HCT116 (cell line): ENCODE data around the gene TENM3. TPM values are rescaled to one million over a fixed set of nuclear protein-coding genes. Genes with fewer than 3 reads are reported as not detected.

Experiments used
- ATAC-seq: fragments of 200-7000 bp; cut with Tn5 transposase; 2 replicates; pipeline ENCODE4 v1.9.1; 2020; ENCODE audit warnings: mild to moderate bottlenecking, moderate library complexity
- BruUV-seq: library from RNA; stranded (reverse); fragments of 400-500 nt; replicated peaks from 2 replicates; lab custom pipeline; 2021; lab: Mats Ljungman, UMichigan
- CTCF ChIA-PET: fragments of 300-600 bp; sonication (Branson Sonifier 250); formaldehyde crosslinking; loops from one replicate; lab custom pipeline; 2021; ENCODE audit warnings: antibody characterized with exemption; lab: Charles Lee
- POLR2A ChIA-PET: fragments of 300-600, 350-600 bp; sonication (Branson Sonifier 250); formaldehyde crosslinking; loops from one replicate; lab custom pipeline; 2021; ENCODE audit warnings: antibody characterized with exemption; lab: Charles Lee
- RAD21 ChIA-PET, 2 experiments: fragments of 300-600 bp; sonication (Branson Sonifier 250); formaldehyde crosslinking; loops; one replicate each; lab custom pipeline; 2023; ENCODE audit warnings: low total read pairs in 2 of 2; ENCODE audit not compliant: uncharacterized antibody in 2 of 2, unreplicated experiment in 2 of 2, low non-redundant PET in 1 of 2; lab: Charles Lee
- DNase-seq: peaks from one replicate; pipeline ENCODE4 v3.0.0-alpha.2; 2010; ENCODE audit warnings: low read depth, low spot score
- H2AFZ ChIP-seq: fragments of 200-600 bp; shearing (Covaris generic), sonication (generic); 2 replicates; pipeline ENCODE4 v1.6.1; 2017; ENCODE audit warnings: low read depth, mixed run types, mixed read lengths, antibody characterized with exemption, low read length; ENCODE audit not compliant: poor library complexity, severe bottlenecking
- H3K27ac ChIP-seq: 2 replicates; pipeline ENCODE4 v1.5.1; 2012; ENCODE audit warnings: low read depth, low read length
- H3K27me3 ChIP-seq: fragments of 200-600 bp; sonication (generic); 2 replicates; pipeline ENCODE4 v1.6.1; 2016; ENCODE audit warnings: mixed run types, low read length, mixed read lengths; ENCODE audit not compliant: insufficient read depth
- H3K36me3 ChIP-seq, 2 experiments: fragments of 200-500 bp in 1 of 2; fragments of 200-600 bp in 1 of 2; sonication (Bioruptor generic) in 1 of 2; sonication (generic) in 1 of 2; 2 replicates each; pipeline versions ENCODE4 v1.5.1 to v1.6.1; 2014 to 2016; ENCODE audit warnings: low read length in 2 of 2, inconsistent platforms in 1 of 2, mixed read lengths in 1 of 2, mixed run types in 1 of 2; ENCODE audit not compliant: insufficient read depth in 2 of 2, control insufficient read depth in 1 of 2
- H3K4me1 ChIP-seq, 2 experiments: fragments of 200-600 bp in 1 of 2; sonication (generic) in 1 of 2; 2 replicates each; pipeline versions ENCODE4 v1.5.1 to v1.6.1; 2012 to 2017; ENCODE audit warnings: low read length in 2 of 2, inconsistent platforms in 1 of 2, mild to moderate bottlenecking in 1 of 2, mixed read lengths in 1 of 2, mixed run types in 1 of 2, moderate library complexity in 1 of 2; ENCODE audit not compliant: insufficient read depth in 2 of 2, control insufficient read depth in 1 of 2
- H3K4me2 ChIP-seq: fragments of 200-600 bp; sonication (generic); 2 replicates; pipeline ENCODE4 v1.6.1; 2017; ENCODE audit warnings: mixed run types, low read length, mixed read lengths
- H3K4me3 ChIP-seq, 2 experiments: fragments of 200-600 bp in 1 of 2; sonication (generic) in 1 of 2; replicated peaks in 1 of 2; 2 replicates each; pipeline ENCODE4 v1.5.1; 2011 to 2016; ENCODE audit warnings: low read length in 2 of 2, control low read depth in 1 of 2, low read depth in 1 of 2, mild to moderate bottlenecking in 1 of 2, mixed read lengths in 1 of 2, mixed run types in 1 of 2
- H3K79me2 ChIP-seq: fragments of 200-600 bp; sonication (generic); 2 replicates; pipeline ENCODE4 v1.6.1; 2017; ENCODE audit warnings: mild to moderate bottlenecking, mixed run types, low read length, moderate library complexity, mixed read lengths; ENCODE audit not compliant: insufficient read depth
- H3K9ac ChIP-seq: fragments of 200-600 bp; sonication (generic); 2 replicates; pipeline ENCODE4 v1.6.1; 2016; ENCODE audit warnings: low read length, mixed read lengths
- H3K9me2 ChIP-seq: fragments of 200-600 bp; sonication (generic), shearing (Covaris generic); 2 replicates; pipeline ENCODE4 v1.6.1; 2017; ENCODE audit warnings: mixed run types, mild to moderate bottlenecking, moderate library complexity; ENCODE audit not compliant: insufficient read depth
- H3K9me3 ChIP-seq, 2 experiments: fragments of 200-500 bp in 1 of 2; fragments of 200-600 bp in 1 of 2; sonication (Bioruptor generic) in 1 of 2; sonication (generic) in 1 of 2; 2 replicates each; pipeline ENCODE4 v1.6.1; 2014 to 2017; ENCODE audit warnings: low read length in 2 of 2, mixed read lengths in 2 of 2, inconsistent platforms in 1 of 2, low read depth in 1 of 2, mild to moderate bottlenecking in 1 of 2, mixed run types in 1 of 2, moderate library complexity in 1 of 2; ENCODE audit not compliant: control insufficient read depth in 1 of 2, insufficient read depth in 1 of 2
- H4K20me1 ChIP-seq: fragments of 200-600 bp; sonication (generic), shearing (Covaris generic); 2 replicates; pipeline ENCODE4 v1.6.1; 2017; ENCODE audit warnings: mixed run types, mild to moderate bottlenecking, moderate library complexity; ENCODE audit not compliant: insufficient read depth
- CEBPB ChIP-seq: IDR thresholded peaks from 2 replicates; pipeline ENCODE4 v1.6.1; 2012; ENCODE audit warnings: low read depth
- EZH2 ChIP-seq: fragments of 200-600 bp; sonication (generic); IDR thresholded peaks from 2 replicates; pipeline ENCODE4 v1.6.1; 2017; ENCODE audit warnings: antibody characterized with exemption, mixed run types
- JUND ChIP-seq: IDR thresholded peaks from 2 replicates; pipeline ENCODE4 v1.6.1; 2012
- POLR2AphosphoS5 ChIP-seq: IDR thresholded peaks from 2 replicates; pipeline ENCODE4 v1.6.1; 2011; ENCODE audit warnings: mild to moderate bottlenecking, low read depth, low read length, moderate library complexity
- RAD21 ChIP-seq: IDR thresholded peaks from 2 replicates; pipeline ENCODE4 v1.6.1; 2012; ENCODE audit warnings: low read depth, mild to moderate bottlenecking
- SP1 ChIP-seq: IDR thresholded peaks from 2 replicates; pipeline ENCODE4 v1.6.1; 2012; ENCODE audit warnings: low read depth
- SRF ChIP-seq: IDR thresholded peaks from 2 replicates; pipeline ENCODE4 v1.6.1; 2012; ENCODE audit warnings: low read depth
- ZNF274 ChIP-seq: fragments of 200-500 bp; sonication (Bioruptor generic); IDR thresholded peaks from 2 replicates; pipeline ENCODE4 v1.6.1; 2014; ENCODE audit warnings: mild to moderate bottlenecking, low read depth, low read length, inconsistent platforms
- intact Hi-C: fragments of 100-400 bp; cut with micrococcal nuclease; formaldehyde crosslinking; loops from 2 replicates; pipeline ENCODE4 v1.10.0; 2022
- total RNA-seq: library from RNA; stranded (reverse); gene quantifications from one replicate; pipeline ENCODE4 v1.2.1, GENCODE V29; 2021; ENCODE audit not compliant: unreplicated experiment
- TF ChIP-seq, protein P1 (sequence below): IDR thresholded peaks from 2 replicates; pipeline ENCODE4 v1.6.1; 2012
- TF ChIP-seq, protein P2 (sequence below): IDR thresholded peaks from 2 replicates; pipeline ENCODE4 v1.6.1; 2011; ENCODE audit warnings: mild to moderate bottlenecking, low read length, moderate library complexity; ENCODE audit not compliant: insufficient replicate concordance; ENCODE audit errors: extremely low read depth

Gene TENM3
- total RNA-seq, 1 experiment from 2014 or later = 0.54 TPM

- CTCF ChIA-PET = no interaction called here
- Histone ChIP-seq H3K4me1 (no peaks in the 10 kb centered on the region), H4K20me1 (no peaks in the 10 kb centered on the region), H3K4me3 (no peak overlapping the region)
- TF ChIP-seq, protein P1, sequence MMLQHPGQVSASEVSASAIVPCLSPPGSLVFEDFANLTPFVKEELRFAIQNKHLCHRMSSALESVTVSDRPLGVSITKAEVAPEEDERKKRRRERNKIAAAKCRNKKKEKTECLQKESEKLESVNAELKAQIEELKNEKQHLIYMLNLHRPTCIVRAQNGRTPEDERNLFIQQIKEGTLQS = no peak
- TF ChIP-seq POLR2AphosphoS5 = no peak
- TF ChIP-seq SRF = no peak
- TF ChIP-seq JUND = no peak
- no peak for TF ChIP-seq CEBPB
- TF ChIP-seq, protein P2, sequence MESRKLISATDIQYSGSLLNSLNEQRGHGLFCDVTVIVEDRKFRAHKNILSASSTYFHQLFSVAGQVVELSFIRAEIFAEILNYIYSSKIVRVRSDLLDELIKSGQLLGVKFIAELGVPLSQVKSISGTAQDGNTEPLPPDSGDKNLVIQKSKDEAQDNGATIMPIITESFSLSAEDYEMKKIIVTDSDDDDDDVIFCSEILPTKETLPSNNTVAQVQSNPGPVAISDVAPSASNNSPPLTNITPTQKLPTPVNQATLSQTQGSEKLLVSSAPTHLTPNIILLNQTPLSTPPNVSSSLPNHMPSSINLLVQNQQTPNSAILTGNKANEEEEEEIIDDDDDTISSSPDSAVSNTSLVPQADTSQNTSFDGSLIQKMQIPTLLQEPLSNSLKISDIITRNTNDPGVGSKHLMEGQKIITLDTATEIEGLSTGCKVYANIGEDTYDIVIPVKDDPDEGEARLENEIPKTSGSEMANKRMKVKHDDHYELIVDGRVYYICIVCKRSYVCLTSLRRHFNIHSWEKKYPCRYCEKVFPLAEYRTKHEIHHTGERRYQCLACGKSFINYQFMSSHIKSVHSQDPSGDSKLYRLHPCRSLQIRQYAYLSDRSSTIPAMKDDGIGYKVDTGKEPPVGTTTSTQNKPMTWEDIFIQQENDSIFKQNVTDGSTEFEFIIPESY = no peak
- TF ChIP-seq SP1 = no peak
- no peak for TF ChIP-seq EZH2
- no peak for TF ChIP-seq RAD21
- TF ChIP-seq ZNF274 = no peak
- TF ChIP-seq, all 23 proteins: peak for 0
- no peaks in the 10 kb centered on the region for H3K9me3 ChIP-seq
- no peak overlapping the region for H3K27ac ChIP-seq
- no peak overlapping the region for H2AFZ ChIP-seq
- RAD21 ChIA-PET = no interaction called here
- H3K9ac ChIP-seq = no peak overlapping the region
- no peaks in the 10 kb centered on the region for H3K36me3 ChIP-seq
- ATAC-seq = no peak
- no peaks in the 10 kb centered on the region for H3K79me2 ChIP-seq
- BruUV-seq = no TSS peak
- H3K9me2 ChIP-seq = no peaks in the 10 kb centered on the region
- peaks cover 9% of the 10 kb centered on the region for H3K27me3 ChIP-seq
- POLR2A ChIA-PET = no interaction called here
- no peak overlapping the region for H3K4me2 ChIP-seq
- no peak for DNase-seq
- intact Hi-C loops = no loop called here
Observed at GRCh38 chr4:182384631-182385091, 141.5 kb downstream of the TENM3 start.
